Measurements from ENCODE around the gene PI3.

GRCh38 chr20:45176526-45177267 is 2.0 kb downstream of the PI3 start:
- no peak for TF ChIP-seq PATZ1 (CRISPR knock-in tag; IDR thresholded peaks at IDR 0.05; ENCODE audit: borderline replicate concordance)
- no peak for TF ChIP-seq BACH2 (CRISPR knock-in tag; IDR thresholded peaks at IDR 0.05; ENCODE audit: borderline replicate concordance)
- TF ChIP-seq RARB (CRISPR knock-in tag; IDR thresholded peaks at IDR 0.05) = no peak
- TF ChIP-seq CSRNP3 (CRISPR knock-in tag; IDR thresholded peaks at IDR 0.05) = no peak
- no peak for TF ChIP-seq TCF4 (CRISPR knock-in tag; IDR thresholded peaks at IDR 0.05; ENCODE audit: borderline replicate concordance)
- TF ChIP-seq ZNF565 (CRISPR knock-in tag; conservative IDR thresholded peaks at IDR 0.05; ENCODE audit: low read depth) = no peak

Measured in SK-N-SH treated with all-trans-retinoic acid at 6 μM for 48 hours (cell line).